DMS153 treated with DMSO at 0.1 percent for 48 hours (cell line): ENCODE results near the gene PPM1L.

ENCODE experiments used
- DNase-seq: peaks from one replicate; lab custom pipeline; 2025; ENCODE audit not compliant: unreplicated experiment; lab: John Stamatoyannopoulos, UW

Gene PPM1L

GRCh38 chr3:160763073-160763472, 7.0 kb downstream of the PPM1L start:
- no peak for DNase-seq

- no peak for DNase-seq
Measured at GRCh38 chr3:160765211-160765610, 9.2 kb downstream of the PPM1L start.

GRCh38 chr3:160768031-160768430, 12.0 kb downstream of the PPM1L start:
- no peak for DNase-seq

GRCh38 chr3:160768918-160769317, 12.9 kb downstream of the PPM1L start:
- DNase-seq: no peak

DNA sequence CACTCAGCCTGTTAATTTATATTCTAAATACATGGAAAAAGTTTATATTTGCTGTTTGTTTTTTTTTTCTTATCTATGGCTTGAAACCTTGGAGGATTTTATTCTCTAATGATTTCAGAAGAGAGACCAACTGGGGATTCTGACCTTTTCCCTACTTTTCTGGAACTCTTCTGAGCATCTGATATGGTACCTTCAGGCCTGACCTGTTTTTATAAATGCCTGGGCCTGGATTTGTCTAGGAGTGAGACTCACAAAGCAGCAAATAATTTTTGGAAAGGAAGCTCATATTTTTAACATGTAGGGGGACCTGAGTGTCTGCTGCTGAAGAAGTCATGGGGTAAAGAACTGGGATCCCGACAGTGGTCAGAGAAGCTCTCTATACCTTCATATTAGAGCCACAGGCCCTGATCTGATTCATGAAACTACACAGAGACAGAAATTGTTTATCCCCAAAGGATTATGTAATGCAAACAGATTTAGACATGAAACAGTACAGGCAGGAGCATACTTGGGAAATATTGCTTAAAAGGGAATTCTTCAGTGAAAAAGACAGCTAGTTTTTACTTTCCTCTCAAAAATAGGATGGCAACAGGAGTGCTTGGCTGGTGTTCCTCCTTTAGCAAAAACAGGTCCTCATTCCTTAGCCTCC, 15.9 kb downstream of the PPM1L start:
- no peak for DNase-seq

DNA sequence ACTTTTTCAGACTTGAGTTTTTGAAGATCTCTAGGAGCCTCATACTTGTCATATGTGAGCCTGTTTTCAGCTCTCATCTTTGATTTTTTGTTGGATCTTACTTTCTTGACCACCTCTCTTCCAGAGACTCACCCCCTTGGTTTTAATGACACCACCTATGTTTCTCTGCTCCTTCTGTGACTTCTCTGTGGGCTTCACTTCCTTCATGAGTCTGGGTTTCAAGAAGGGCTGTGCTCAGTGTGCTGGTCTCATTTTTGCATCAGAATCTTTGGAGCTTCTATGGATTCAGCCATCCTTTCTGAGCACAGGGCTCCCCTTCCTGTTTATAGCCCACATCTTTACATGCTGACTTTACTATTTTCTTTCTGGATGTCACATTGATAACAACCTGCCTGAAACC, 17.7 kb downstream of the PPM1L start:
- DNase-seq: no peak

DNA sequence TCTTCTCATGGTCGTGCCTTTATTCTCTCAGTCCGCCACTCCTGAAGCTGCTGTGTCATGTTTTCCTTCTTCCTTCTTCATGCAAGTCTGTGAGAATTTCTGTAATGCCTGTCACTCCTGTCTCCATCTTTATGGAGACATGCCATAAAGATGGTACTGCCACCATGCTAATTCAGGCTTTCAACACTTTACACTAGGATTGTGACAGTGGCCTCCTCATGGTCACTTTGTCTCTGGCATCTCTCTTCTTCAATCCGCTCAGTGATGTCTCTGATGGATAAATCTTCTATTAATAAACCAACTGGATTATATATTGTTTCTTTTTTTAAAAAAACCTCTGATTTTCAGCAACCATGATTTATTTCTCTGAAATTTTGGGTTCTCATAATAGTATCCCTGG, 18.1 kb downstream of the PPM1L start:
- no peak for DNase-seq

DNA sequence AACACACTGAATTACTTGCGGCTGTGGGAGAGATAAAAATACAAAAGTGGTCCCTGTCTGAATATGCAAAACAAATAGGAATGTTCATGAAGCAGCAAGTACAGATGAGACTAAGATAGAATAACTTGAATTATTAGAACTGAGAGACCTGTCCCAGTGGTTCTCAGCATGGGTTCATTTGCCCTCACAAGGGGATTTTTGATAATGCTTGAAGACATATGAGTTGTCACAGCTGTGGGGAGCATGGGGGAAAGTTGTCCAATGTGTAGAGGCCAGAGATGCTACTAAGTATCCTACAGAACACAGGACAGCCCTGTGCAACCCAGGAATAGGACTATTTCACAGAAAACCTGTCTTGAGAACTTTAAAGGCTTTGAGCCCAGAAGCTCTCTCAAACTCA, 22.4 kb downstream of the PPM1L start:
- no peak for DNase-seq

- no peak for DNase-seq
Measured at GRCh38 chr3:160779040-160779439, 23.0 kb downstream of the PPM1L start.

GRCh38 chr3:160780245-160780644, 24.2 kb downstream of the PPM1L start:
- DNase-seq: no peak

GRCh38 chr3:160781402-160781801, 25.4 kb downstream of the PPM1L start:
- DNase-seq: no peak

DNA sequence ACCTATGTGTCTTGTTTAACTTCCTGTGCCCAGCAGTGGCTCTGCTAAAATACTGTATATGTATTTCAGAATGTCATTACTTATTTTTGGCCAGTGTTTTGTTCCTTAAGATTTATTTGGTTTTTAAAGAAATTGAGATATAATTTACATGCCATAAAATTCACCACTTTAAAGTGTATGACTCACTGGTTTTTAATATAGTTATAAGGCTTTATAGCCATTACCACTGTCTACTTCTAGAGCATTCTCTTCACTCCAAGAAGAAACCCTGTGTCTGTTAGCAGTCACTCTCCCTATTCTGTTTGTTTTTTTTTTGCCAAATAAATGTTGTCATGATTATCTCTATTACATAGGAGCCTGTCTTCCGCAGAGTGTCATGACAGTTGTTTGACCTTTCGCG, 25.8 kb downstream of the PPM1L start:
- no peak for DNase-seq

DNA sequence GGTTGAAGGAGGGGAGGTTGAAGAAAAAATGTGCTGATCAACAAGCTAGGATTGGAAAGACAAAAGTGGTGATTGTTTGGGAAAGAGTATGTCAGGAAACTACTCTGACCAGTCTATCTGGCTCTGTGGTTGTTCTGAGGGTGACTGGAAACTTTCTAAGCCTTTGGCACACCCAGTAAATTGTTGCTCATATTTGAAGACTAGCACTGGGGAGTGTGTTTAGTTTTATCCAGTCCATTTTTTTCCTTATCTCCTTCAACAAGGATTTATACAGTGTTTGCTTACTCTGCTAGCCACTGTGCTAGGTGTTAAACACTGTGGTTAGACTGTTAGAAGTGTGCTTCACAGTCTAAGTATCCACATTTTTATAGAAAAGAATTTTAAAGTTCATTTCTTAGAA, 28.8 kb downstream of the PPM1L start:
- no peak for DNase-seq

DNA sequence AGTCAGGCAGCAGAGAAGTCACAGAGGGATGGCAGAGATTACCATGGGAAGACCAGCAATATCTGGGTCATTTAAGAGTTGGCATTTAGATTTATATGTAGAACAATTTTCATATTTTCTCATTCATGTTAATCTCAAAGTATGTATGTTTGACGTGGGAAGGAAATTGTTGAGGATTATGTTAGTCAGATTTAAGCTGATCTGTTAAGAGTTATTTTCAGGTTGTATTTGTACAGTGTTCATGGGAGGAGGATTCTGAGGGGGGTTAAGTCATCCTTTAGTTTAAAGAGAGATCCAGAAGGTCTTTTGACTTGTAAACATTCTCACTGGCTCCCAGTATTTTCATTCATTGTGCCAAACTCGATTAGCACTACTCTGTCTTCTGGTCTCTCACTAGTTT, 34.7 kb downstream of the PPM1L start:
- DNase-seq: no peak

DNA sequence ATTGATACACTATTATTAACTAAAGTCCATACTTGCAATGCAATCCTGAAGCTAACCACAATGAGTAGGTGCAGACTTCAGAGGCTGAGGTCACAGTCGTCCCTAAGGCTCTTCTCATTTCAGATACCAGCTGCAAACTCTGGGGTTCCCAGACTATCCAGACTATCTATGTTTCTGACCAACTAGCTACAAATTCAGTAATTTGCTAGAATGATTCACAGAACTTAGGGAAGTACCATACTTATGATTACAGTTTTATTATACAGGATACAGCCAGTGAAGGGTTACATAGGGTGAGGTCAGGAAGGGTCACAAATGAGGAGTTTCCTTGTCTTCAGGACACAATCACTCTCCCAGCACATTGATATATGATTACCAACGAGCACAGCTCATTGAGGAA, 36.5 kb downstream of the PPM1L start:
- no peak for DNase-seq

DNA sequence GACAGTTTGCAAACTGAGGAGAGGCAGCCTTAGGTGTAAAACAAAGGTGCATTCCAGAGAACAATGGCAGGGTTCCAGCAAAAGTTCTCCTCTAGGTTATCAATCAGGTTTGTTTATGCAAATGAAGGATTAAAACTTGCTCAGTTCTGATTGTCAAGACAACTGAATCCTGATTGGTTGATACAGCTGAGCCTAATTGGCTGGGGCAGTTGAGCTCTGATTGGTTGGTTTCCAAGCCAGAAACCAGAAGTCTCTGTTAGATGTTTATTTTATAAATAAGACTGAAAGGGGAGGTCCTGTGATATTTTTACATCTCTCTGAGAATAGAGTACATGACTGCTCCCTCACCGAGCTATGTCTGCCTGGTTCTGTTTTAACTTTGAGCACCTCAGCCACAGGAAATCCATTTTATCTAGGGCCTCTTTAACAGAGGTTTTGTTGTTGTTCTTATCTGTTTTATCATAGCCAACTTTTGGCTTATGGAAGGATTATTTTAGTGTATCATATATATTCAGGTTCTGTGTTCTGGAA, 37.8 kb downstream of the PPM1L start:
- DNase-seq: no peak

DNA sequence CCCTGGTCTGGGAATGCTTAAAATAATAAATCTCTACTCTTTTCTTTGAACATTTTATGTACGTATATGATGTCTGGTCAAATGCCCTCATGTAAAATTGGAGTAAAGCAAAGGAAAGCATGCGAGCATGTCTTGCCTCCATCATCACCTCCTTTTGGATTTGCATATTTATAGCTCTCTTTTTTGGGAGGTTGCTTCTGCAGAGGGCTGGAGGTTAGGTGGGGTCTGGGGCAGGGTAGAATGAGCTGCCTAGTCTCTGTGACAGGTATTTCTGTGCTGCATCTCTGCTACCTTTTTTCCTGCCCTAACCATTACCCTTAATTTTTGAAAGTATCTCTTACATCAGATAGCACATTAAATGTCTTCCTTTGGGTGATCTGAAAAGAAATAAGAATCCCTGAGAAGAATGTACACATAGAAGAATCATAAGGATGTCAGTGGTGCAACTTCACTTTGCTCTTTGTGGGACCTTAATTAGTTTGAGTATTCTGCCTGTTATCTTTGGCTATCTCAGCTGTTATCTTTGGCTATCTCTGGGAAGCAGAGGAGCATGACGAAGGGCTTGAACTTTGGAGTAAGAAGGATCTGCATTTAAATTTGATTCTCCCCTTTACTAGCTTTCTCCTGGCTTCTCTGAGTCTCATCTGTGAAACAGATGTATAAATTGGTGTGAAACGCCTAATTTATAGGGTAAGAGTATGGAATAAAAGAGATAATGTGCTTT, 40.2 kb downstream of the PPM1L start:
- DNase-seq: no peak

- no peak for DNase-seq
Measured at GRCh38 chr3:160796813-160797164, 40.8 kb downstream of the PPM1L start.

DNA sequence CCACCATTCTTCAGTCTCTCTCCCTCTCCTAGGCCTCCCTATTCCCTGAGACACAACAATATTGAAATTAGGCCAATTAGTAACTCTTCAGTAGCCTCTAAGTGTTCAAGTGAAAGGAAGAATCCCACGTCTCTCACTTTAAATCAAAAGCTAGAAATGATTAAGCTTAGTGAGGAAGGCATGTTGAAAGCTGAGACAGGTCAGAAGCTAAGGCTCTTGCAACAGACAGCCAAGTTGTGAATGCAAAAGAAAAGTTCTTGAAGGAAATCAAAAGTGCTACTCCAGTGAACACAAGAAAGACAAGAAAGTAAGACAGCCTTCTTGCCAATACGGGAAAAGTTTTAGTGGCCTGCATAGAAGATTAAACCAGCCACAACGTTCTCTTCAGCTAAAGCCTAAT, 41.3 kb downstream of the PPM1L start:
- DNase-seq: no peak

DNA sequence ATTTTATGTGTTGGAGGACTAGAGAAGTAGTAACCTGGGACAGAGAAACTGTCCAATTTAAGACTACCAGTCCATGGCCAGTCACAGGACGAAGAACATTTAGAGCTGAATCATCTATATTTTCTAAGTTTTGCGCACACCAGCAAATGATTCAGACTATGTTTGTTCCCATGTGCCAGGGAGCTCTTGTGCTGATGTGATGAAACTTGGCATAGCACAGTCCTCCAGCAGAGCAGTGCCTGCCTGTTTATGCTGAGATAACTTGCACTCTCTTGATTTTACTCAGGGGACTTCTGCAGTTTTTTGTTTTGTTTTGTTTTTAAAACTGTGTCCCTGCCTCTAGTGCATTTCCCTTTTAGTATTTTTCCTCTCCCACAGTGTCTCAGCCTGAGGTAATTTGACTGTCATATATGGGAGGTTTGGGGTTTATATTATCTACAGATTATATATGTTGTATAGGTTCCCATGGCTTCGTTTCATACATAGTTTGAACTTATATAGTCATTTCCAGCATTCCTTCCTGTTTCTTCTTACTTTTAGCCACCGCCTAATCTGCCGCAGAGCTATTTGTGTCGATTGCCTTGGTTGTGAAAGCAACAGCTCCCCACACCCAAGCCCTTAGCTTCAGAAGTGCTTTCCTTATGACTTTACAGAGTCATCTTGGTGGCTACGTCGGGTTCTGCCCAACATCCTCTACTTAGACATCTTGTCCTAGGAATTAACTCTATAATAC, 45.5 kb downstream of the PPM1L start:
- DNase-seq: no peak

DNA sequence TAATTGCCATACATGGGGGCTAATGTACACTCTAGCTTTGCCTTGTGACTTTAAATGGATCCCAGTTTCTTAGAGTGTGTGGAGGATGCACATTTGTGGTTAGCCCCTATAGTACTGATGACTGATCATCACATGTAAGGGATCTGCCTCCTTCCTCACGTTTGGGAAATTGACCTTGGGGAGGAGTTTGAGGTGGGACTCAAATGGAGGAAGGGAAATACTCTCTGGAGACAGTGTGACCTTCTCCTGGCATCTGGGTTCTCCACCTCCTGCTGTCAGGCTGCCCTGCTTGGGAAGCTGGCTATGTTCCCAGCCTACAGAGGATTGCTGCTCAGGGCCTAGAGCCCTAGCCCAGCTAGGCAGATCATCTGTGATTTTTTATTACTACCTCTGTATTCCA, 48.7 kb downstream of the PPM1L start:
- DNase-seq: no peak

GRCh38 chr3:160806094-160806493, 50.1 kb downstream of the PPM1L start:
- no peak for DNase-seq
